Measurements from ENCODE around the gene OTOP3.
"Not testable (repeated sequence)": the region's sequence is repeated elsewhere in the genome, so short reads cannot be mapped to it uniquely, and the experiment has no call there.

Gene OTOP3

GRCh38 chr17:74935585-74936469 is at the start of gene OTOP3:
TSS of gene OTOP3 (plus strand) at chr17:74935898. CDS start at chr17:74935922, 24 bp downstream.
- DNase-seq, result no peak

DNA sequence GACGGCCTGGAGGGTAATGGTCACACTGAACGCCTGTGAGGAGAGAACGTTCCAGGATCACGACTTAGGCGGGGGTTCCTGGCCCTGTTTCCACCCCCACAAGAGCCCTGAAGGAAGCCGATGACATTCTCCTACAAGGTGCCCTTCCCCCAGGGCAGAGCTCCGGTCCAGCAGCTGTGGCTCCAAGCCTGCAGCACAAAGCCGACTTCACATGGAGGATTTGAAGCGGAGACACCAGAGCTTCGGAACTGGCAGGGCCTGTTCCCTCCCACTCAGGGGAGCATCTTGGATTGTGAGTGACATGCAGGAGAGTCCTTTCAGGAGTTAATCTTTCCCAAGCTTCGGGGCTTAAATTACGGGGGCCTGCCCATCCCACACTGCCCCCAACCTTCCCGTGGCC is 47.2 kb upstream of the OTOP3 start:
- no peak for DNase-seq

DNA sequence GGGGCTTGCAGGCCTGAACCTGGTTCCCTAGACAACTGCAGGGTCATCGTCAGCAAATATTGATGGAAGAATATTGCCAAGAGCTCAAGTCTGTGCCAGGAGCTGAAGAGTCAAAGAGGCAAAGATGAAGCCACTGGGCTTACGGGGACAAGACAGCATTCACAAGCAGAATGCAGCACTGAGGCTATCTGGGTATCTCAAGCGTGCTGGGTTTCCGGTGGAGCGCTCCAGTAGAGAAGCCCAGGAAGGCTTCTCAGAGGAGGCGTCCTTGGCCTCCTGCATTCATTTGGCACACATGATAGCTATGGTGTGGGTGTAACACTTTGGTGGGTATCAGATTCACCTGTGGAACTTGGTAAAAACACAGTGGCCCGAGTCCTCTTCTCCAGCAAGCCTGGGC is 45.1 kb upstream of the OTOP3 start:
- DNase-seq, result no peak

- no peak for DNase-seq
Measured at GRCh38 chr17:74892013-74892841, 43.5 kb upstream of the OTOP3 start.

DNA sequence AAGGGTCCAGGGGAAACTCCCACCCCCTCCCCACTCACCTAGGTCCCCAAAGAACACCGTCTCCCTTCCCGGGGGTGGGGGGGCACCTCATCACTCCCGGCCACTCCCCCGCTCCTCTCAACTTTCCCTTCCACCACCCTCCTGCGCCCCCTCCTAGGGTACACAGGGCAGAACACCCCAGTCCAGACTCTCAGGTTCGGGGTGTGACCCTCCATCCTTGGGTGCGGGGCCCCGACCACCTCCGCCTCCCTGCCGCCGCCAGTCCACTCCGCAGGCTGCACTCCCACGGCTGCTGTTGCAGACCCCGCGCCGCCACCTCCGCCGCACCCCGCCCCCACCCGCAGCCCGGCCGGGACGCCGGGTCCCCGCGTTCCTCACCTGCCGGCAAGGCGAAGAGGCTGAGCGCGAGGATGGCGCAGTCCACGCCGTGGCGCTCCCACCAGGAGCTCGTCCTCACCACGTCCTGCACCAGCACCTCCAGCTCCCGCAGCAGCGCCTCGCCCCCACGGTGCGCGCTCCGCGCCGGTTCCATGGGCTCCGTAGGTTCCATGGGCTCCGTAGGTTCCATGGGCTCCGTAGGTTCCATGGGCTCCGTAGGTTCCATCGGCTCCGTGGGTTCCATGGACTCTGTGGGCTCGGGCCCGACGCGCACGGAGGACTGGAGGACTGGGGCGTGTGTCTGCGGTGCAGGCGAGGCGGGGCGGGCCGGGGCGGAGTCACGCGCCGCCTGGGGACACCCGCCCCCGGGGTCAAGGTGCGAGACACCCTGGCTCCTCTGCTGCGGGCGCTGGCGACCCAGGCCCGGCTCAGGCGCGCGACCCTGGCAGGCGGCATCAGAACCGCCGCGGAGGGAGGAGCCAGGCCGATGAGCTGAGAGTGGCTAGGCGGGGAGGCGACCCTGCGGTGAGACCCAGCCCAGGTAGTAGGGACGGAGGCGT is 42.5 kb upstream of the OTOP3 start, which contains the start of gene FADS6:
TSS of gene FADS6 (minus strand) at position 660 of the 938 bp plus-strand sequence. CDS start at position 622, 38 bp downstream.
- no peak for DNase-seq

GRCh38 chr17:74893936-74894671 is 41.6 kb upstream of the OTOP3 start:
- no peak for DNase-seq

DNA sequence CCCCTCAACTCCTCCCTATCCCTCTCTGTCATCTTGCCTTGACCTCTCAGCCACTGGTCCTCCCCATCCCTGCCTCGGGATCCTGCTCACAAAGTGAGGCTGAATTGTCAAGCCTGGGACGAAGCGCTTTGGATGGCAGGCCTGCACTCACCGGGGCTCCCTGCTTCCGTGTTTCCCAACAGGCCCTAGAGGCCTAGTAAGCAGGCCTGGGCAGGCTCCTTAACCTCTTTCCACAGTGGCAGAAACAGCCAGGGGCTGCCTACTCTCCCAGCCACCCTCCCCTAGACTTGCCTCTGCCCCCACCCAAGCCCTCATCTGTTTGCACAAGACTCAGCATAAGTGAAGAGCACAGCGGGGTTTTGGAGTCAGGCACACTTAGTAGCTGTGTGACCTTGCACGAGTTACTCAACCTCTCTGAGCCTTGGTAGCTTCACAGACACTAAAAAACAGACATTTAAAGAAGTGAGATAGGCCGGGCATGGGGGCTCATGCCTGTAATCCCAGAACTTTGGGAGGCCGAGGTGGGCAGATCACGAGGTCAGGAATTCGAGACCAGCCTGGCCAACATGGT is 37.2 kb upstream of the OTOP3 start:
- no peak for DNase-seq

GRCh38 chr17:74900208-74900607 is 35.5 kb upstream of the OTOP3 start:
- DNase-seq, result no peak

DNA sequence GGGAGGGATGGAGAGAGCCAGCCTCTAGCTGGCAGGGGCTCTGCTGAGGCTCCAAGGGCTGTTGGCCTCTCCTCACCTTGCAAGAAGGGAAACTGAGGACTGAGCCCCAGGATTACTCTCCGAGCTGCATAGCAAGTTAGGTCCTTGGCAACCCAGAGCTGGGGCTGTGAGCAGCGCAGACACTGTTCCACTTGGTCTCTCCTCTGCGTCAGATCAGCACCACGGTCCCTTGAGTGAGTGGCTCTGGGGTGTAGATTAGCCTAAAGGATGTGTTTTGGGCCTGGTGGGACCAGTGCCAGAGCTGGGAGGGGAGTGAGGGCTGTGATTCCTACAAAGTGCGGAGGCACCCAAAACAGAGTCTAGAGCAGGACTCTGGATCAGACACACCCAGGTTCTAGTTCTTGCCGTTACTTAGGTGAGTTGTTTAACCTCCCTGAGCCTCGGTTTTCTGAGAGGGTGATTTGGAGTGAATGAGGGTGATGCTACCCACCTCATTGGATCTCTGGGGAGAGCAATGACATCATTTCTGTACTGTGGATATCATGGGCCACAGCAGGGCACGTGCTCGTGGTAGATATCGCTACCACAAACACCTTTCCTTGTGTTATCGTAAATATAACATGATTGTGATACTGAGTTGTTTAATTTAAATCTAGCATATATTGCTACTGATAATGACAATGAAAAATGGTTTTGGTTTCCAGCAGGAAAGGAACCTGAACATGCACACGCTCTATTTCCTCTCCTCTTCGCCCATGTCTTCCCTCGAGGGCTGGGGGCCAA is 34.2 kb upstream of the OTOP3 start:
- no peak for DNase-seq

DNA sequence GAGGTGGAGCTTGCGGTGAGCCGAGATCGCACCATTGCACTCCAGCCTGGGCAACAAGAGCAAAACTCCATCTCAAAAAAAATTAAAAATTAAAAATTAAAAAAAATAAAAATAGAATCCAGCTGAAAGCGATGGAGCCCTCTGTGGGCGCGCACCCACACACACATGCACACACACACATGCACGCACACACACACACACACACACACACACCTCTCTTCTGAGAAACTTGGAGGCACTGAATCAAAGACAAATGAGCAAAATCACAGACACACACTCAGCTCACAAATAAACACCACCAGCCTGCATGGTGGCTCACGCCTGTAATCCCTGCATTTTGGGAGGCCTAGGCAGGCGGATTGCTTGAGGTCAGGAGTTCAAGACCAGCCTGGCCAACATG is 32.7 kb upstream of the OTOP3 start:
- no peak for DNase-seq

GRCh38 chr17:74903671-74904070 is 32.0 kb upstream of the OTOP3 start:
- DNase-seq, result no peak

DNA sequence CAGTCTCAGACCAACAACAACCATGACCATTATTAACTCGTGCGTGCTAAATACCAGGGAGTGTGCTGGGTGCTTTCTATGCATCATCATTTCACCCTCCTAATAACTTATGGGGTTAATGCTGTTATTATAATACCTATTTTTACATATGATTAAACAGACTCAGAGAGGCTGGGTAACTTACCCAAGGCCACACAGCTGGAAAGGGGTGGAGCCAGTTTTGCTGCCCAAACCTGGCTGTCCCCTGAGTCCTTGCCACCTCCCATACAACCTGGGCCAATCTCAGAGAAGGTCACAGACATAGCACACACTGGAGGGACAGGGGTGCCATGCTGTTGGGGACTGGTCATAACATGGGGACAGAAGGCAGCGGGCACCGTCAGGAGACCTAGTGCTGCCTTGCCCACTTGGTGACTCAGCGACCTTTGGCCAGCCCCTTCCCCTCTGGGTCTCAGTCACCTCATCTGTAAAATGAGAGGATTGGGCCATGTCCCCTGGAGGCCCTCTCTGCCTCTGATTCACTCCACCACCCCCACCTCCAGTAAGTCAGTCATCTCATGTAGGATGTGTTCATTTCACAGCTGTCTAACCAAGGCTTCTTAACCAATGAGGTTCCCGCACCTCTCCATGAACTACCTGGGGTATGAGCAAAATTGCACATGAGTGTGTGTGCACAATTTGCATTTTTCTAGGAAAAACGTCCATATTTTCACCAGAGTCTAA is 30.9 kb upstream of the OTOP3 start:
- no peak for DNase-seq

GRCh38 chr17:74906214-74906793 is 29.4 kb upstream of the OTOP3 start:
- not testable (repeated sequence) for DNase-seq

GRCh38 chr17:74907012-74907411 is 28.7 kb upstream of the OTOP3 start:
- no peak for DNase-seq

DNA sequence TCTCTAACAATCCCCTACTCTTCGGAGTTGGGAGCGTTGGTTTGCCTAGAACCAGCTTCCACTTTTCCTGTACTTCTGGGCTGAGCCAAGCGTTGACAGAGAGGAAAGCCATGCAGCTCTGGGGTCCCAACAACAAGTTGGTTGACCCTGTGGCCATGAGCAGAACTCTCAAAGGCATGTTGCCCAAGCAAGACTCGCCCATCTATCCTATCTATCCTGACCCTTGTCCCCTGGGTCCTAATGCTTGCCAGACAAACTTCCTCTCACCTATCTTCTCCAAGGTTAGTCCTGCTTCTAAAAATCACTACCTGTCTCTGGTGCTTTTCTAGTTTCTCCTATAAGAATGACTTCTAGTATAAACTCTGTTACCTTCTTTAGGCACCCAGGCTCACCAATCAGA is 26.6 kb upstream of the OTOP3 start:
- not testable (repeated sequence) for DNase-seq

DNA sequence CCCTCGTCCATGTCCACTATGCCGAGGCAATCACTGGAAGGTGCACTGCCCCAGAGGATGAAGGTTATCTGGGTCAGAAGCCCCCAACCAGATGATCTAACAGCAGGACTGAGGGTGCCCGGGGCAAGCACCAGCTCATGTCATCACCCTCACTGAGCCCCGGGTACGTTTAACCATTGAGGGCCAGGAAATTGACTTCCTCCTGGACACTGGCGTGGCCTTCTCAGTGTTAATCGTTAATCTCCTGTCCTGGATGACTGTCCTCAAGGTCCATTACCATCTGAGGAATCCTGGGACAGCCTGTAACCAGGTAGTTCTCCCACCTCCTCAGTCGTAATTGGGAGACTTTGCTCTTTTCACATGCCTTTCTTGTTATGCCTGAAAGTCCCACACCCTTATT is 24.3 kb upstream of the OTOP3 start:
- DNase-seq, result not testable (repeated sequence)

- DNase-seq, result no peak
Measured at GRCh38 chr17:74916136-74916850, 19.4 kb upstream of the OTOP3 start.

- no peak for DNase-seq
Measured at GRCh38 chr17:74916851-74917199, 18.9 kb upstream of the OTOP3 start.

- no peak for DNase-seq
Measured at GRCh38 chr17:74917430-74917829, 18.3 kb upstream of the OTOP3 start.
